ENCODE data around the gene PHEX. TPM values are rescaled to one million over a fixed set of nuclear protein-coding genes. Genes with fewer than 3 reads are reported as not detected.

Gene PHEX
- 1 to 10 TPM in 1 of 8 experiments, under 1 TPM in 7; 0.16 to 1.4 (median 0.27) TPM for total RNA-seq

- WGBS, 10 experiments: 8 to 100% (median 45%) methylated on average over 1 of the region's 1 CpG; no CpG with 5 or more reads in 6 of the 10 experiments
- in situ Hi-C loops (cut with MboI; ENCODE audit: low pct_unique_long_range_greater_than_20kb in 2 of 9, low sequenced_read_pairs in 9 of 9, unreplicated experiment in 9 of 9): no loop called here
- Histone ChIP-seq H3K4me1 (replicated peaks in 1 of 2) (no peaks in the 10 kb centered on the region), H3K27ac (no peak within 1 kb of the TSS), H3K4me3 (no peak within 1 kb of the TSS)
- no peak for ATAC-seq (replicated peaks in 6 of 8)
Measured at GRCh38 chrX:22032084-22032483, at the start of gene PHEX. Gene PHEX, plus strand, starts transcription at chrX:22032325. Its CDS starts 681 bp downstream, at chrX:22033006.

DNA sequence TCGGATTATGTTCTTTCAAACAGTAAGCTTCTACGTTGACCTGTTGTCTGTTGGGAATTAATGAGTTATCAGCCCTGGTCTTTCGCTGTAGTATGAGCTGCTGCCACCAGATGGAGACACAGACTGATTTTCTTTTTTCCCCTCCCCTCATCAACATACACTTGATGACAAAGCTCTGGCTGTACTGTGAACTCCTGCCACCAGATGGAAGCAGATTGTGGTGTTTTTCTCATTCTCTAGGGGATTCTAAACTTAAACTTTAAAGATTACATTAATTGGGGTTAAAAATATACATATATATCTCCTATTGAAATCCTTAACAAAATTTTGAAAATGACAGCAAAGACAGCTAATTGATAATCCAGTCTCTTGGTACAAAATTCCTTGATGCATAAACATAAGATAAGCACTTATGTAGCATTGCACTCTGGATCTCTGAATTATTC, 46.8 kb upstream of the PHEX start:
- ATAC-seq (replicated peaks in 6 of 8): peak; percentile 72 to 86 (median 80)
- 0 to 27% (median 11%) methylated on average over 1 to 3 of the region's 3 CpGs; no CpG with 5 or more reads in 5 of the 10 experiments for WGBS, 10 experiments

DNA sequence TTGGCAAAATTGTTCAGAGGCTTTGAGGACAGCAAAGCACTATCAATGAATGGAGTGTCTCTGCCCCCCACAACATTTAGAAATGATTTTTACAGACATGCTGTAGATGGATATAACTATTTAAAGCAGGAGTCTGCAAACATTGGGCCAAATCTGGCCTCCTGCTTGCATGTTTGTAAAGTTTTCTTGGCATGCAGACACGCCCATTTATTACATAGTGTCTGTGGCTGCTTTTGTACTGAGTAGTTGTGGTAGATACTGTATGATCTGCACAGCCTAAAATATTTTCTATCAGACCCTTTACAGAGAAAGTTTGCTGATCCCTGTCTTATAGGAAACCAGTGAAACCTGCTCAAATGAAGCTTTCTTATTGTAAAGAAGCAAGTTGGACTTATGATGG, 45.5 kb upstream of the PHEX start:
- H3K27ac ChIP-seq: no peak overlapping the region
- peak in 3 of 8 experiments; percentile 27 to 57 (median 52) for ATAC-seq (replicated peaks in 6 of 8)
- H3K4me1 ChIP-seq (replicated peaks in 1 of 2): no peaks in the 10 kb centered on the region
- in situ Hi-C loops (cut with MboI; ENCODE audit: low pct_unique_long_range_greater_than_20kb in 2 of 9, low sequenced_read_pairs in 9 of 9, unreplicated experiment in 9 of 9): no loop called here
- no peak overlapping the region for H3K4me3 ChIP-seq
- WGBS, 10 experiments: 17 to 40% methylated on average over 1 of the region's 1 CpG; no CpG with 5 or more reads in 8 of the 10 experiments

More for the DNA sequence above, 46.8 kb upstream of the PHEX start:
- in situ Hi-C loops (cut with MboI; ENCODE audit: low pct_unique_long_range_greater_than_20kb in 2 of 9, low sequenced_read_pairs in 9 of 9, unreplicated experiment in 9 of 9): no loop called here
- Histone ChIP-seq H3K4me3 (no peak overlapping the region), H3K4me1 (replicated peaks in 1 of 2) (no peaks in the 10 kb centered on the region), H3K27ac (no peak overlapping the region)

DNA sequence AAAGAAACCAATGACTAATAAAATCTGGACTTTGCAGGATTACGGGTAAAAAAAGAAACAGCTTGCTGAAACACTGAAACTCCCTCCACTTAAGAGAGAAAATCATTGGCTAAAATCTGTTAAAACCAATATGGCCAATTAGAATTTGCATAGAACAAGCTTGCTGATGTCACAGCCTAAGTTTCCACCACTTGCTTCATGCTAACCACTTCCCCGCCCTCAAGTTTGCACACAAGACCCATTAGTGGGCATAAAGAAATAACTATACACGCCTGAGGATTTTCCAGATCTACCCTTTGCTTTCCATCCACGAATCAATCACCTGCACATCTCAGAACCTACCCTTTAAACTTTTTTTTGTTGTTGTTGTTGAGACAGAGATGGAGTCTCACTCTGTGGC, 42.7 kb upstream of the PHEX start:
- Histone ChIP-seq H3K27ac (no peak overlapping the region), H3K4me3 (no peak overlapping the region), H3K4me1 (replicated peaks in 1 of 2) (no peaks in the 10 kb centered on the region)
- in situ Hi-C loops (cut with MboI; ENCODE audit: low pct_unique_long_range_greater_than_20kb in 2 of 9, low sequenced_read_pairs in 9 of 9, unreplicated experiment in 9 of 9): no loop called here
- WGBS, 10 experiments: 40 to 100% (median 90%) methylated on average over 1 to 2 of the region's 4 CpGs; no CpG with 5 or more reads in 5 of the 10 experiments
- no peak for ATAC-seq (replicated peaks in 6 of 8)

DNA sequence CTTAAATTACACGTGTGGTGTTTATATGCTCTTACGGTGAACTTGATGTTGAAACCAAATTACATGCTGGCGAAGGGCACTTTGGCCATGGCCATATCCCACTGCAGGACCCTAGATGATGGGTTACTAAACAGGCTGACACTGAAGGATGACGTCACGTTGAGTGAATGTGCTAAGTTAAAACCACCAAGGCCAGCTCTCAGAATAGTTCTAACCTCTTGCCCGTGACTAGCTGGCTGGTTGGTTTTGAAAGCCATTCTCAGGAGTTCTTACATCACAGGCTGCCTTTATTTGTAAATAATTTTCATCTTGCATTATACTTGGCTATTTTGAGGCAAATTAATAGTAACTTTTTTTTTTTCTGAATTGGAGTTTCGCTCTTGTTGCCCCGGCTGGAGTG, 41.3 kb upstream of the PHEX start:
- no peaks in the 10 kb centered on the region for H3K4me1 ChIP-seq (replicated peaks in 1 of 2)
- in situ Hi-C loops (cut with MboI; ENCODE audit: low pct_unique_long_range_greater_than_20kb in 2 of 9, low sequenced_read_pairs in 9 of 9, unreplicated experiment in 9 of 9): no loop called here
- no peak for ATAC-seq (replicated peaks in 6 of 8)
- no peak overlapping the region for H3K27ac ChIP-seq
- H3K4me3 ChIP-seq: no peak overlapping the region
- WGBS, 10 experiments: 68 to 100% (median 100%) methylated on average over 1 to 8 of the region's 8 CpGs; no CpG with 5 or more reads in 4 of the 10 experiments

GRCh38 chrX:21991504-21991903, 40.6 kb upstream of the PHEX start:
- Histone ChIP-seq H3K4me1 (replicated peaks in 1 of 2) (no peaks in the 10 kb centered on the region), H3K27ac (no peak overlapping the region), H3K4me3 (no peak overlapping the region)
- ATAC-seq (replicated peaks in 6 of 8): no peak
- WGBS, 10 experiments: 59 to 100% (median 86%) methylated on average over 1 to 3 of the region's 3 CpGs; no CpG with 5 or more reads in 7 of the 10 experiments
- in situ Hi-C loops (cut with MboI; ENCODE audit: low pct_unique_long_range_greater_than_20kb in 2 of 9, low sequenced_read_pairs in 9 of 9, unreplicated experiment in 9 of 9): no loop called here

DNA sequence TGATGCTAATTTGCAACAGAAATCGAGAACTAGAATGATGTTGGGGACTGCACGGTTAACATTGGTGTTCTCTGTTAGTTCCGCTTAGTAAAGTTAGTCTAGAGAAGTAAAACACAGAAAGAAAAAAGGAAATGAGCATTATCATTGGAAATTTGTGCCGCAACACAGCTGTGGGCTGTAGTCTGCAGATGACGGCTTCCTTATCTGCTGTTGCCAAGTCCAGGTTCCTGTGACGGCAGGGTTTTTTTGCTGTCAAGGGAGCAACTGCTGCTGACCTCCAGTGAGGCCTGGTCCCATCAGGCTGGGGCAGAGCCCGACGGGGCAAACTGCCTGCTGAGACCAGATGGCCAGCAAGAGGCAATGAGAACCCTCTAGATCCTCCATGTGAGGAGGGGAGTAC, 38.9 kb upstream of the PHEX start:
- 67 to 90% methylated on average over 4 to 7 of the region's 8 CpGs; no CpG with 5 or more reads in 8 of the 10 experiments for WGBS, 10 experiments
- no peak for ATAC-seq (replicated peaks in 6 of 8)
- no peak overlapping the region for H3K27ac ChIP-seq
- H3K4me1 ChIP-seq (replicated peaks in 1 of 2): peaks cover 5 to 9% of the 10 kb centered on the region in 2 donors
- H3K4me3 ChIP-seq: no peak overlapping the region
- in situ Hi-C loops (cut with MboI; ENCODE audit: low pct_unique_long_range_greater_than_20kb in 2 of 9, low sequenced_read_pairs in 9 of 9, unreplicated experiment in 9 of 9): no loop called here

DNA sequence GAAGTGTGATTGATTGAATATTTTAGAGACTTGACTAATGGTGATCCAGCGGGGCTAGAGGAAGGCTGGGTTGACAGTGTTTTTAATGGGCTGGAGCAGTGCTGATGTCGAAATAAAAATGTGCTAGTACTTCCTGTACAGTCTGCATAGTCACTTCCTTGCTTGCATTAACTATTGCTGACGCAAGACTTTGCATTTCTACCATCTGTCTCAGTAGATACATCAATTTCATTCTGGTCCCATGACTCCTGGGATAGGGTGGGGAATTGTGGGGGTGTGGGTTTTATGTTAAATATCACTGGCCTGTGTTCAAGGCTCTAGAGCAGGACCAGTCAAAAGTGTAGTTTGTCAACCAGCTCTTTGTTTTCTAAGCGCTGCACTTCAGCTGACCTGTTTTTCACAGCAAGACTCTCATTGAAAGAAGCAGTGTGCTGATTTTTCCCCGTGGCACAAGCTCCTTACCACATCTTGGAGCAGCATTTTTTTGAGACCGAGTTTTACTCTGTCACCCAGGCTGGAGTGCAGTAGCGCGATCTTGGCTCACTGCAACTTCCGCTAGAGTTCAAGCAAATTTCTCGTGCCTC, 35.2 kb upstream of the PHEX start:
- 0 to 57% (median 33%) methylated on average over 1 to 3 of the region's 10 CpGs; no CpG with 5 or more reads in 4 of the 10 experiments for WGBS, 10 experiments
- peaks cover 5 to 9% of the 10 kb centered on the region in 2 donors for H3K4me1 ChIP-seq (replicated peaks in 1 of 2)
- in situ Hi-C loops (cut with MboI; ENCODE audit: low pct_unique_long_range_greater_than_20kb in 2 of 9, low sequenced_read_pairs in 9 of 9, unreplicated experiment in 9 of 9): no loop called here
- no peak overlapping the region for H3K27ac ChIP-seq
- no peak overlapping the region for H3K4me3 ChIP-seq
- ATAC-seq (replicated peaks in 6 of 8): peak; percentile 51 to 100 (median 88)

DNA sequence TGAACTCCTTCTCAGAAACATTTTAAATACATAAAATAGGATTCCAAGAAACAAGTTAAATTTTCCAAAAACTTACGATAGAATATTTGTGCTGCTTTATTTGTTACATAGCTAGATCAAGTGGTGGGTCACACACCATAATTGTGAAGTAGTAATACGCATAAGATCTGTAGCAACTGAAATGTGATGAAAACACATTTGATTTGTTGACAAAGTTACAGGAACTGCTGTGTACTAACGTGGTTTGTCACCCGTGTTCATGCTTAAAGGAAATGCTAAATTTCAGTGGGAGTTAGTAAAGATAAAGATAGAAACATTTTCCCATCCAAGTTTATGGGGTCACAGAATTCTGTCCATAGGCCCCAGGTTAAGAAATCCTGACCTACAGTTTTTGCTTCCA, 34.1 kb upstream of the PHEX start:
- 40 to 100% (median 100%) methylated on average over 1 to 3 of the region's 4 CpGs; no CpG with 5 or more reads in 5 of the 10 experiments for WGBS, 10 experiments
- Histone ChIP-seq H3K27ac (no peak overlapping the region), H3K4me1 (replicated peaks in 1 of 2) (peaks cover 5 to 9% of the 10 kb centered on the region in 2 donors), H3K4me3 (no peak overlapping the region)
- in situ Hi-C loops (cut with MboI; ENCODE audit: low pct_unique_long_range_greater_than_20kb in 2 of 9, low sequenced_read_pairs in 9 of 9, unreplicated experiment in 9 of 9): no loop called here
- no peak for ATAC-seq (replicated peaks in 6 of 8)

GRCh38 chrX:22004866-22005265, 27.3 kb upstream of the PHEX start:
- no peak for ATAC-seq (replicated peaks in 6 of 8)
- 40 to 70% methylated on average over 1 to 2 of the region's 10 CpGs; no CpG with 5 or more reads in 8 of the 10 experiments for WGBS, 10 experiments
- no peaks in the 10 kb centered on the region for H3K4me1 ChIP-seq (replicated peaks in 1 of 2)
- H3K4me3 ChIP-seq: no peak overlapping the region
- in situ Hi-C loops (cut with MboI; ENCODE audit: low pct_unique_long_range_greater_than_20kb in 2 of 9, low sequenced_read_pairs in 9 of 9, unreplicated experiment in 9 of 9): no loop called here
- H3K27ac ChIP-seq: no peak overlapping the region

DNA sequence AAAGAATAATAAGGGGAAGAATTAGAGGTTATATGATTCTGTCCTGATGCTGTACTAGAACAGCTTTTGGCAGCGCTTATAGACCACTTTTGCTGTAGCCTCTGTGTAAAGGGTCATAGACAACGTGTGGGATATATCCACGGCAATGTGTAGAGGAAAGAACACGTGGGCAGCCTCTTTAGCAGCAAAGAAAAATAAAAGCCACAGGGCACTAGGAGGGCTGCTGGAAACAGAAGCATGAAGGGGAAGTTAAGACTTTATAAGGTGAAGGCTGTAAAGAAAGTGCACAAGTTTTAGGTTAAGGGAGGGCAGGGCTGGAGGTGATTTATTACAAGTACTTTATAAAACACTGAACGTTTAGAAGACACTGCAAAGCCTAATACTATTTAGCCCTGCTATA, 20.1 kb upstream of the PHEX start:
- Histone ChIP-seq H3K27ac (no peak overlapping the region), H3K4me1 (replicated peaks in 1 of 2) (no peaks in the 10 kb centered on the region), H3K4me3 (no peak overlapping the region)
- in situ Hi-C loops (cut with MboI; ENCODE audit: low pct_unique_long_range_greater_than_20kb in 2 of 9, low sequenced_read_pairs in 9 of 9, unreplicated experiment in 9 of 9): no loop called here
- ATAC-seq (replicated peaks in 6 of 8): no peak
- WGBS, 10 experiments: 10 to 100% (median 50%) methylated on average over 1 to 5 of the region's 5 CpGs; no CpG with 5 or more reads in 5 of the 10 experiments

DNA sequence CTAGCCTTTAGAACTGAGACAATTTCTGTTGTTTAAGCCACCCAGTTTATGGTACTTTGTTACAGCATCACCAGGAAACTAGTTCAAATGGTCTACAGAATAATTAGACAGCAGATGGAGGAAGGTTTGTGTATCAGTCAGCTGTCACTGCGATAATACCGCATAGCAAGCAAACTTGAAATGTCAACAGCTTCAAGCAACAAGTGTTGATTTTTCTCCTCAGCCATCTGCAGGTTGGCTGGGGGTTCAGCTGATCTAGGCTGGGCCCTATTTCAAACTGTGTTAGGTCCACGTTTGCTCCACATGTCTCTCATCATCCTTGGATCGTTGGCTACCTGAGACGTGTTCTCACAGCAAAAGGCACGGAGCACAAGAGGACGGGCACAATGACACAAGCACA, 19.2 kb upstream of the PHEX start:
- in situ Hi-C loops (cut with MboI; ENCODE audit: low pct_unique_long_range_greater_than_20kb in 2 of 9, low sequenced_read_pairs in 9 of 9, unreplicated experiment in 9 of 9): no loop called here
- WGBS, 10 experiments: 5 to 80% (median 79%) methylated on average over 1 to 7 of the region's 7 CpGs; no CpG with 5 or more reads in 7 of the 10 experiments
- Histone ChIP-seq H3K27ac (no peak overlapping the region), H3K4me1 (replicated peaks in 1 of 2) (no peaks in the 10 kb centered on the region), H3K4me3 (no peak overlapping the region)
- no peak for ATAC-seq (replicated peaks in 6 of 8)

DNA sequence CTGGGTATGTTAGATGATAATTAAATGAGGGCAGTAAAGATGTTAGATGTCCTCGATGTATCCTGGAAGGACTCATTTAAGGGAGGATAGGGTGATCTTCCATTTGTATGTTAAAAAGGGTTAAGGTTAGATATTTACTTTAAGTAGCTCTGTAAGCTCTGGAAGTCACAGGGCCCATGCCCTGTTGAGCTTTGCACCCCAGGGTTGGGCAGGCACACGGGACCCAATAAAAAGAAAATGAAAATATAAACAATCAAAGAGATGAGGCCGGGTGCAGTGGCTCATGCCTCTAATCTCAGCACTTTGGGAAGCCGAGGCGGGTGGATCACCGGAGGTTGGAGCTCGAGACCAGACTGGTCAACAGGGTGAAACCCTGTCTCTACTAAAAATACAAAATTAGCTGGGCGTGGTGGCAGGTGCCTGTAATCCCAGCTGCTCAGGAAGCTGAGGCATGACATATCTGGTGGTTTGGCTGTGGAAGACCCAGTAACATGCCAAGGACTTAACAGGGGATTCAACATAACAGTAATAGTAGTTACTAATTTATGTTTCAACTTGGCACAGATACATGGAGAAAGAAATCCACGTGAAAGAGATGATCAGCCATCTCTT, 16.9 kb upstream of the PHEX start:
- no peaks in the 10 kb centered on the region for H3K4me1 ChIP-seq (replicated peaks in 1 of 2)
- no peak for ATAC-seq (replicated peaks in 6 of 8)
- in situ Hi-C loops (cut with MboI; ENCODE audit: low pct_unique_long_range_greater_than_20kb in 2 of 9, low sequenced_read_pairs in 9 of 9, unreplicated experiment in 9 of 9): no loop called here
- H3K4me3 ChIP-seq: no peak overlapping the region
- 30 to 100% (median 80%) methylated on average over 3 to 8 of the region's 9 CpGs; no CpG with 5 or more reads in 5 of the 10 experiments for WGBS, 10 experiments
- no peak overlapping the region for H3K27ac ChIP-seq
